ENCODE results near the gene GNS. TPM values are rescaled to one million over a fixed set of nuclear protein-coding genes. Genes with fewer than 3 reads are reported as not detected.

GNS gene
- total RNA-seq, 1 donor = 126 TPM

GRCh38 chr12:64731683-64732082 lies 27.5 kb downstream of the GNS start:
- Histone ChIP-seq H3K9me3 (ENCODE audit: low read depth, low read length) (no peaks in the 10 kb centered on the region), H3K27me3 (ENCODE audit: insufficient read depth, low read length) (no peaks in the 10 kb centered on the region), H3K4me1 (ENCODE audit: insufficient read depth, low read length) (peaks cover 17% of the 10 kb centered on the region), H3K4me3 (ENCODE audit: low read length) (no peak overlapping the region)

- Histone ChIP-seq H3K4me3 (ENCODE audit: low read length) (no peak overlapping the region), H3K27me3 (ENCODE audit: insufficient read depth, low read length) (no peaks in the 10 kb centered on the region)
Observed at GRCh38 chr12:64730588-64730969, 28.6 kb downstream of the GNS start.

GRCh38 chr12:64729909-64730587 lies 29.2 kb downstream of the GNS start:
- Histone ChIP-seq H3K27me3 (ENCODE audit: insufficient read depth, low read length) (no peaks in the 10 kb centered on the region), H3K4me3 (ENCODE audit: low read length) (no peak overlapping the region), H3K9me3 (ENCODE audit: low read depth, low read length) (no peaks in the 10 kb centered on the region), H3K4me1 (ENCODE audit: insufficient read depth, low read length) (peaks cover 17% of the 10 kb centered on the region)

More at GRCh38 chr12:64730588-64730969, 28.6 kb downstream of the GNS start:
- Histone ChIP-seq H3K4me1 (ENCODE audit: insufficient read depth, low read length) (peaks cover 17% of the 10 kb centered on the region), H3K9me3 (ENCODE audit: low read depth, low read length) (no peaks in the 10 kb centered on the region)

- peaks cover 3% of the 10 kb centered on the region for H3K4me1 ChIP-seq (ENCODE audit: insufficient read depth, low read length)
- no peaks in the 10 kb centered on the region for H3K27me3 ChIP-seq (ENCODE audit: insufficient read depth, low read length)
- no peak overlapping the region for H3K4me3 ChIP-seq (ENCODE audit: low read length)
- no peaks in the 10 kb centered on the region for H3K9me3 ChIP-seq (ENCODE audit: low read depth, low read length)
Observed at GRCh38 chr12:64724201-64724745, 34.9 kb downstream of the GNS start.

- H3K4me3 ChIP-seq (ENCODE audit: low read length) = no peak overlapping the region
- H3K9me3 ChIP-seq (ENCODE audit: low read depth, low read length) = no peaks in the 10 kb centered on the region
- H3K27me3 ChIP-seq (ENCODE audit: insufficient read depth, low read length) = no peaks in the 10 kb centered on the region
- H3K4me1 ChIP-seq (ENCODE audit: insufficient read depth, low read length) = peaks cover 4% of the 10 kb centered on the region
Observed at GRCh38 chr12:64723630-64724029, 35.6 kb downstream of the GNS start.

- no peaks in the 10 kb centered on the region for H3K9me3 ChIP-seq (ENCODE audit: low read depth, low read length)
- H3K4me3 ChIP-seq (ENCODE audit: low read length) = no peak overlapping the region
- peaks cover 12% of the 10 kb centered on the region for H3K4me1 ChIP-seq (ENCODE audit: insufficient read depth, low read length)
- H3K27me3 ChIP-seq (ENCODE audit: insufficient read depth, low read length) = no peaks in the 10 kb centered on the region
Observed at GRCh38 chr12:64722835-64723234, 36.4 kb downstream of the GNS start.

GRCh38 chr12:64720884-64721283 lies 38.3 kb downstream of the GNS start:
- H3K4me1 ChIP-seq (ENCODE audit: insufficient read depth, low read length) = peaks cover 19% of the 10 kb centered on the region
- no peaks in the 10 kb centered on the region for H3K9me3 ChIP-seq (ENCODE audit: low read depth, low read length)
- H3K27me3 ChIP-seq (ENCODE audit: insufficient read depth, low read length) = no peaks in the 10 kb centered on the region
- H3K4me3 ChIP-seq (ENCODE audit: low read length) = no peak overlapping the region

- Histone ChIP-seq H3K27me3 (ENCODE audit: insufficient read depth, low read length) (no peaks in the 10 kb centered on the region), H3K4me3 (ENCODE audit: low read length) (no peak overlapping the region), H3K9me3 (ENCODE audit: low read depth, low read length) (no peaks in the 10 kb centered on the region), H3K4me1 (ENCODE audit: insufficient read depth, low read length) (peaks cover 36% of the 10 kb centered on the region)
Observed at GRCh38 chr12:64718649-64719048, 40.6 kb downstream of the GNS start.

GRCh38 chr12:64716839-64717455 lies 42.3 kb downstream of the GNS start:
- Histone ChIP-seq H3K4me3 (ENCODE audit: low read length) (no peak overlapping the region), H3K9me3 (ENCODE audit: low read depth, low read length) (no peaks in the 10 kb centered on the region), H3K4me1 (ENCODE audit: insufficient read depth, low read length) (peaks cover 45% of the 10 kb centered on the region), H3K27me3 (ENCODE audit: insufficient read depth, low read length) (no peaks in the 10 kb centered on the region)

GRCh38 chr12:64716371-64716770 lies 42.8 kb downstream of the GNS start:
- H3K27me3 ChIP-seq (ENCODE audit: insufficient read depth, low read length) = no peaks in the 10 kb centered on the region
- H3K9me3 ChIP-seq (ENCODE audit: low read depth, low read length) = no peaks in the 10 kb centered on the region
- no peak overlapping the region for H3K4me3 ChIP-seq (ENCODE audit: low read length)
- H3K4me1 ChIP-seq (ENCODE audit: insufficient read depth, low read length) = peaks cover 45% of the 10 kb centered on the region

GRCh38 chr12:64714551-64714968 lies 44.6 kb downstream of the GNS start:
- Histone ChIP-seq H3K4me3 (ENCODE audit: low read length) (no peak overlapping the region), H3K4me1 (ENCODE audit: insufficient read depth, low read length) (peaks cover 45% of the 10 kb centered on the region), H3K27me3 (ENCODE audit: insufficient read depth, low read length) (no peaks in the 10 kb centered on the region), H3K9me3 (ENCODE audit: low read depth, low read length) (no peaks in the 10 kb centered on the region)

- Histone ChIP-seq H3K4me1 (ENCODE audit: insufficient read depth, low read length) (peaks cover 41% of the 10 kb centered on the region), H3K9me3 (ENCODE audit: low read depth, low read length) (no peaks in the 10 kb centered on the region), H3K27me3 (ENCODE audit: insufficient read depth, low read length) (no peaks in the 10 kb centered on the region), H3K4me3 (ENCODE audit: low read length) (no peak overlapping the region)
Observed at GRCh38 chr12:64713376-64713775, 45.8 kb downstream of the GNS start.

GRCh38 chr12:64709429-64709828 lies 49.8 kb downstream of the GNS start:
- Histone ChIP-seq H3K4me1 (ENCODE audit: insufficient read depth, low read length) (peaks cover 20% of the 10 kb centered on the region), H3K4me3 (ENCODE audit: low read length) (no peak overlapping the region), H3K9me3 (ENCODE audit: low read depth, low read length) (no peaks in the 10 kb centered on the region), H3K27me3 (ENCODE audit: insufficient read depth, low read length) (no peaks in the 10 kb centered on the region)

GRCh38 chr12:64707926-64708325 lies 51.3 kb downstream of the GNS start:
- H3K4me3 ChIP-seq (ENCODE audit: low read length) = no peak overlapping the region
- H3K27me3 ChIP-seq (ENCODE audit: insufficient read depth, low read length) = no peaks in the 10 kb centered on the region
- no peaks in the 10 kb centered on the region for H3K9me3 ChIP-seq (ENCODE audit: low read depth, low read length)
- H3K4me1 ChIP-seq (ENCODE audit: insufficient read depth, low read length) = peaks cover 5% of the 10 kb centered on the region

- Histone ChIP-seq H3K4me3 (ENCODE audit: low read length) (no peak overlapping the region), H3K27me3 (ENCODE audit: insufficient read depth, low read length) (no peaks in the 10 kb centered on the region), H3K4me1 (ENCODE audit: insufficient read depth, low read length) (peaks cover 7% of the 10 kb centered on the region), H3K9me3 (ENCODE audit: low read depth, low read length) (no peaks in the 10 kb centered on the region)
Observed at GRCh38 chr12:64707362-64707761, 51.8 kb downstream of the GNS start.

- Histone ChIP-seq H3K9me3 (ENCODE audit: low read depth, low read length) (no peaks in the 10 kb centered on the region), H3K4me3 (ENCODE audit: low read length) (no peak overlapping the region), H3K27me3 (ENCODE audit: insufficient read depth, low read length) (no peaks in the 10 kb centered on the region), H3K4me1 (ENCODE audit: insufficient read depth, low read length) (peaks cover 12% of the 10 kb centered on the region)
Observed at GRCh38 chr12:64706857-64707256, 52.3 kb downstream of the GNS start.
